CD14-positive monocyte (primary cell): ENCODE data around the gene RIPOR3. TPM values are rescaled to one million over a fixed set of nuclear protein-coding genes. Genes with fewer than 3 reads are reported as not detected.

Experiments
- DNase-seq, 3 donors: peaks; one replicate each; pipeline ENCODE4 v3.0.0-alpha.2; 2011 to 2022
- H2AFZ ChIP-seq: 2 replicates; pipeline ENCODE4 v1.6.0; 2012; ENCODE audit warnings: mild to moderate bottlenecking, low read depth, low read length, inconsistent platforms; ENCODE audit not compliant: insufficient read depth, poor library complexity, severe bottlenecking
- H3K27ac ChIP-seq, 2 donors: 1 replicate in 1 of 2; 2 replicates in 1 of 2; pipeline ENCODE4 v1.5.1; 2012 to 2013; ENCODE audit warnings: low read length in 2 of 2, control low read depth in 1 of 2, inconsistent platforms in 1 of 2, low read depth in 1 of 2, mild to moderate bottlenecking in 1 of 2
- H3K27me3 ChIP-seq, 2 donors: one replicate each; pipeline versions ENCODE4 v1.6.0 to v1.6.1; 2011 to 2013; ENCODE audit warnings: low read length in 2 of 2; ENCODE audit not compliant: control insufficient read depth in 2 of 2, insufficient read depth in 2 of 2
- H3K36me3 ChIP-seq, 2 donors: replicated peaks in 1 of 2; 1 replicate in 1 of 2; 2 replicates in 1 of 2; pipeline versions ENCODE4 v1.5.1 to v1.6.1; 2012 to 2013; ENCODE audit warnings: low read length in 2 of 2, control low read depth in 1 of 2, inconsistent platforms in 1 of 2, mild to moderate bottlenecking in 1 of 2; ENCODE audit not compliant: insufficient read depth in 2 of 2, control insufficient read depth in 1 of 2
- H3K4me1 ChIP-seq, 2 donors: 1 replicate in 1 of 2; 2 replicates in 1 of 2; pipeline versions ENCODE4 v1.5.1 to v1.6.1; 2012 to 2013; ENCODE audit warnings: low read length in 2 of 2, control low read depth in 1 of 2, inconsistent platforms in 1 of 2, mild to moderate bottlenecking in 1 of 2, moderate library complexity in 1 of 2; ENCODE audit not compliant: insufficient read depth in 2 of 2, control insufficient read depth in 1 of 2
- H3K4me2 ChIP-seq: replicated peaks from 2 replicates; pipeline ENCODE3; 2012; ENCODE audit warnings: low read length, moderate library complexity, mild to moderate bottlenecking; ENCODE audit not compliant: poor library complexity, severe bottlenecking; ENCODE audit errors: extremely low read depth
- H3K4me3 ChIP-seq, 3 experiments: fragments of 200-600 bp in 1 of 3; sonication (generic) in 1 of 3; replicated peaks in 1 of 3; 1 replicate in 2 of 3; 2 replicates in 1 of 3; pipeline ENCODE4 v1.5.1; 2011 to 2013; ENCODE audit warnings: low read length in 3 of 3, mild to moderate bottlenecking in 3 of 3, control low read depth in 2 of 3, low read depth in 2 of 3, inconsistent platforms in 1 of 3, moderate library complexity in 1 of 3
- H3K79me2 ChIP-seq: 2 replicates; pipeline ENCODE4 v1.6.0; 2012; ENCODE audit warnings: mild to moderate bottlenecking, control low read depth, inconsistent platforms, low read length, moderate library complexity; ENCODE audit not compliant: insufficient read depth
- H3K9ac ChIP-seq: 2 replicates; pipeline ENCODE4 v1.6.0; 2017; ENCODE audit warnings: low read length, mild to moderate bottlenecking; ENCODE audit not compliant: insufficient read depth, poor library complexity, severe bottlenecking
- H3K9me3 ChIP-seq, 2 donors: replicated peaks in 1 of 2; 1 replicate in 1 of 2; 2 replicates in 1 of 2; pipeline versions ENCODE4 v1.5.1 to v1.6.1; 2012 to 2013; ENCODE audit warnings: low read length in 2 of 2, control low read depth in 1 of 2; ENCODE audit not compliant: control insufficient read depth in 1 of 2, insufficient read depth in 1 of 2
- H4K20me1 ChIP-seq: 2 replicates; pipeline ENCODE4 v1.6.0; 2012; ENCODE audit warnings: mild to moderate bottlenecking, low read length, control low read depth, moderate library complexity; ENCODE audit not compliant: insufficient read depth
- H3K27ac Mint-ChIP-seq, 7 donors: one replicate each; pipeline ENCODE4 v1.8.0; 2020; ENCODE audit warnings: mild to moderate bottlenecking in 7 of 7, mixed read lengths in 7 of 7, moderate library complexity in 6 of 7, inconsistent platforms in 2 of 7
- H3K27me3 Mint-ChIP-seq, 3 donors: one replicate each; pipeline ENCODE4 v1.8.0; 2021 to 2022; ENCODE audit warnings: low read depth in 3 of 3, mild to moderate bottlenecking in 3 of 3, mixed read lengths in 3 of 3, moderate library complexity in 3 of 3, inconsistent platforms in 1 of 3
- H3K36me3 Mint-ChIP-seq, 2 donors: one replicate each; pipeline ENCODE4 v1.8.0; 2020; ENCODE audit warnings: mixed read lengths in 2 of 2, inconsistent platforms in 1 of 2, mild to moderate bottlenecking in 1 of 2
- H3K4me1 Mint-ChIP-seq: one replicate; pipeline ENCODE4 v1.8.0; 2020; ENCODE audit warnings: mild to moderate bottlenecking, mixed read lengths
- H3K4me3 Mint-ChIP-seq, 2 donors: one replicate each; pipeline ENCODE4 v1.8.0; 2020; ENCODE audit warnings: mild to moderate bottlenecking in 2 of 2, mixed read lengths in 2 of 2, moderate library complexity in 1 of 2
- H3K9me3 Mint-ChIP-seq, 7 donors: one replicate each; pipeline ENCODE4 v1.8.0; 2020 to 2022; ENCODE audit warnings: mixed read lengths in 7 of 7, mild to moderate bottlenecking in 6 of 7, moderate library complexity in 6 of 7, inconsistent platforms in 2 of 7
- whole genome bisulfite sequencing: methylation state at CpG from one replicate; pipeline ENCODE4 v1.1.5; 2013; ENCODE audit warnings: missing lambda C conversion rate; ENCODE audit not compliant: insufficient coverage; 5-methylcytosine and 5-hydroxymethylcytosine counted together
- intact Hi-C, 2 donors: fragments of 100-400 bp; cut with micrococcal nuclease; formaldehyde crosslinking; loops; one replicate each; pipeline versions ENCODE4 v1.15.0 to v1.15.1; 2023
- polyA plus RNA-seq, 3 donors: library from polyadenylated mRNA; depleted of rRNA in 1 of 3; unstranded in 2 of 3; stranded (reverse) in 1 of 3; fragments of 300-500 nt in 2 of 3; fragments of >200 nt in 1 of 3; fragmentation: Illumina TruSeq in 2 of 3; gene quantifications; 1 replicate in 2 of 3; 2 replicates in 1 of 3; pipeline ENCODE4 v1.2.3, GENCODE V29; 2012 to 2021
- TF ChIP-seq, protein P1 (sequence below): fragments of 200-600 bp; IDR thresholded peaks from one replicate; pipeline ENCODE4 v1.8.0; 2022; ENCODE audit warnings: antibody characterized with exemption, mild to moderate bottlenecking

Gene RIPOR3
- polyA plus RNA-seq, 3 donors = not detected

DNA sequence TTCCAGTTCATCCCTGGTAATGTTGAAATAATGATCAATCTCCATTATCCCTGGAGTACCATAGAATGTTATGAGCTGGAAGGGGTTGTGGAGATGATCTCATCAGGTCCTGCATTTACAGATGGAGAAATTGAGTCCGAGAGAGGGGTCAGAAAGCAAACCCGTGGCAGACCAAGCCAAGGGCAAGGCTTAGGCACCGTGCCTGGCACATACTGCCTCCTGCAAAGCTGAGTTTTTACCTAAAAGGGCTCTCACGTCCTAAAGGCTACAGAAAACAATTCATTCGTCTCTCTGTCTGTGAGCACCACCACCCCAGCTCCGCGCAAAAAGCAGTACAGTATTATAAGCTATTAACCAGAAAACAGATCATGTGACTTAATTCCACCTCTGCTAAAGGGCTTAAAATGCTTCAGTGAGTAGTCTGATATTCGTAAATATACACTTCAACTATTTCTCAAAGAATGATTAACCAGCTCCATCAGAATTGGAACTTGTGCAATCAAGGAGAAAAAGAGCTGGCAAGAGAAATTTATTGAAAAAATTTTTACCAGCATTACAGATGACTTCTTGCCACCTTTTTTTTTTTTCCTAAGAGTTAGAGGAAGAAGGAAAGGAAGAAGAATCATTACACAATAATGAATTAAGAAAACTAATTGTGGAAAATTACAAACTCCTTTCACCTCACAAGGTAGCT, 36.6 kb upstream of the RIPOR3 start:
- Histone ChIP-seq H3K27ac (no peak overlapping the region), H3K4me3 (no peak overlapping the region), H3K9me3 (no peaks in the 10 kb centered on the region), H3K36me3 (no peaks in the 10 kb centered on the region), H3K4me1 (peaks cover 12 to 19% of the 10 kb centered on the region in 2 donors), H3K79me2 (no peaks in the 10 kb centered on the region), H2AFZ (no peak overlapping the region), H3K9ac (no peak overlapping the region), H3K27me3 (peaks cover 8 to 9% of the 10 kb centered on the region in 2 donors), H3K4me2 (no peak overlapping the region), H4K20me1 (no peaks in the 10 kb centered on the region)
- Mint-ChIP-seq H3K36me3 (no peaks in the 10 kb centered on the region), H3K4me1 (peaks cover 14% of the 10 kb centered on the region), H3K27ac (no peak overlapping the region), H3K9me3 (peaks cover 0 to 3% (median 0%) of the 10 kb centered on the region in 7 donors), H3K4me3 (no peak overlapping the region), H3K27me3 (peaks cover 3 to 26% (median 14%) of the 10 kb centered on the region in 3 donors)
- 94% methylated on average over 5 of the region's 8 CpGs for WGBS
- no peak for DNase-seq
- intact Hi-C loops = no loop called here
- TF ChIP-seq, protein P1, sequence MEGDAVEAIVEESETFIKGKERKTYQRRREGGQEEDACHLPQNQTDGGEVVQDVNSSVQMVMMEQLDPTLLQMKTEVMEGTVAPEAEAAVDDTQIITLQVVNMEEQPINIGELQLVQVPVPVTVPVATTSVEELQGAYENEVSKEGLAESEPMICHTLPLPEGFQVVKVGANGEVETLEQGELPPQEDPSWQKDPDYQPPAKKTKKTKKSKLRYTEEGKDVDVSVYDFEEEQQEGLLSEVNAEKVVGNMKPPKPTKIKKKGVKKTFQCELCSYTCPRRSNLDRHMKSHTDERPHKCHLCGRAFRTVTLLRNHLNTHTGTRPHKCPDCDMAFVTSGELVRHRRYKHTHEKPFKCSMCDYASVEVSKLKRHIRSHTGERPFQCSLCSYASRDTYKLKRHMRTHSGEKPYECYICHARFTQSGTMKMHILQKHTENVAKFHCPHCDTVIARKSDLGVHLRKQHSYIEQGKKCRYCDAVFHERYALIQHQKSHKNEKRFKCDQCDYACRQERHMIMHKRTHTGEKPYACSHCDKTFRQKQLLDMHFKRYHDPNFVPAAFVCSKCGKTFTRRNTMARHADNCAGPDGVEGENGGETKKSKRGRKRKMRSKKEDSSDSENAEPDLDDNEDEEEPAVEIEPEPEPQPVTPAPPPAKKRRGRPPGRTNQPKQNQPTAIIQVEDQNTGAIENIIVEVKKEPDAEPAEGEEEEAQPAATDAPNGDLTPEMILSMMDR = no peak

DNA sequence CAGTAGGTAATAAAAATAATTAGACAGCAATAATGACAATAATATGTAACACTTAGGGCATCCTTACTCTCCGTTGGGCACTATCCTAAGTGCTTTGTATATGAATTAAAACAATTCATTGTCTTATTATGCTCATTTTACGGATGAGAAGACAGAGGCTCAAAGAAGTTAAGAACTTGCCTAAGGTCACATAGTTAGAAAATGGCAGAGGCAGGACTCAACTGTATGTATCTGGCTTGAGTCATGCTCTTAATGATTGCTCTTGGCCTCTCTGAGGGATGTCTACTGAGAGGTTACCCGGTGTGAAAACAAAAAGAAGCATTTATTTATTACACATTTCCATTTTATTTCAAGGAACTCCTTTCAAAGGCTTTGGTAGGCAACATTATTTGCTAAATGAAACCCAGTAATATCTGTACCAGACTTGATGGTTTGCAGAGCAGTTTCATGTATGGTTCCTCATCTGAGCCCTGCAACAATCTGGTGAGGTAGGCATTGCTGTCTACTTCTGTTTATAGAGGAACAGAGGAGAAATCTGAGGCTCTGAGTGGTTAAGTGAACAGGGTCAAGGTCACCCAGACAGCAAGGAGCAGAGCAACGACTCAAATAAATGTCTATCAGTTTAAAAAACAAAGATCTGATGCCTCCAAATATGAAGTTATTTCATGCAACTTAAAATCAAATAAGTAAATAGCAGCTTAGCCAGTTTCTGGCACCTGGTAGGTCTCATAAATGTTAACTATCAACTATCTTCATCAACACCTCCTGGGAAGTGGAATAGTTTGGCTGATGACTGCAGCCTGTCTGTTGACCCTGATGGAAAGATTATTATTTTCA, 35.8 kb upstream of the RIPOR3 start:
- Histone ChIP-seq H3K9me3 (no peaks in the 10 kb centered on the region), H3K36me3 (no peaks in the 10 kb centered on the region), H3K4me2 (no peak overlapping the region), H3K27me3 (peaks cover 3 to 5% of the 10 kb centered on the region in 2 donors), H3K4me1 (peaks cover 11 to 18% of the 10 kb centered on the region in 2 donors), H3K9ac (no peak overlapping the region), H4K20me1 (no peaks in the 10 kb centered on the region), H3K4me3 (no peak overlapping the region), H2AFZ (no peak overlapping the region), H3K27ac (no peak overlapping the region), H3K79me2 (no peaks in the 10 kb centered on the region)
- DNase-seq = no peak
- Mint-ChIP-seq H3K36me3 (no peaks in the 10 kb centered on the region), H3K27ac (no peak overlapping the region), H3K4me1 (peaks cover 12% of the 10 kb centered on the region), H3K27me3 (peaks cover 3 to 19% (median 7%) of the 10 kb centered on the region in 3 donors), H3K4me3 (no peak overlapping the region), H3K9me3 (peaks cover 0 to 2% (median 0%) of the 10 kb centered on the region in 7 donors)
- no CpG with 5 or more reads among the region's 4 CpGs for WGBS
- intact Hi-C loops = no loop called here
- TF ChIP-seq, protein P1 = no peak
